LNCAP (cell line): ENCODE measurements around the gene KRTAP29-1.

ENCODE experiments used
- CTCF ChIP-seq: fragments of 450-650 bp; IDR thresholded peaks from 2 replicates; pipeline ENCODE4 v1.5.1; 2017; ENCODE audit warnings: mild to moderate bottlenecking

KRTAP29-1 gene

GRCh38 chr17:41302981-41303380 is 330 bp upstream of the KRTAP29-1 start:
- no peak for TF ChIP-seq CTCF

- TF ChIP-seq CTCF = no peak
Measured at GRCh38 chr17:41301204-41301790, 1.4 kb downstream of the KRTAP29-1 start.

GRCh38 chr17:41298458-41299135 is 4.1 kb downstream of the KRTAP29-1 start:
- no peak for TF ChIP-seq CTCF

- no peak for TF ChIP-seq CTCF
Measured at GRCh38 chr17:41296846-41297245, 5.8 kb downstream of the KRTAP29-1 start.

- TF ChIP-seq CTCF = no peak
Measured at GRCh38 chr17:41294016-41294415, 8.6 kb downstream of the KRTAP29-1 start.

- no peak for TF ChIP-seq CTCF
Measured at GRCh38 chr17:41287050-41287449, 15.6 kb downstream of the KRTAP29-1 start.

GRCh38 chr17:41284546-41284945 is 18.1 kb downstream of the KRTAP29-1 start:
- TF ChIP-seq CTCF = no peak

- TF ChIP-seq CTCF = no peak
Measured at GRCh38 chr17:41284043-41284442, 18.6 kb downstream of the KRTAP29-1 start.
